Type B pancreatic cell (in vitro differentiated cells): ENCODE data around the gene PEX5L. TPM values are rescaled to one million over a fixed set of nuclear protein-coding genes. Genes with fewer than 3 reads are reported as not detected.

Experiments used
- DNase-seq: peaks from one replicate; pipeline ENCODE4 v3.0.0; 2021; ENCODE audit warnings: mixed read lengths; ENCODE audit not compliant: unreplicated experiment; ENCODE audit errors: extremely low spot score
- H3K27ac Mint-ChIP-seq: 2 replicates; pipeline ENCODE4 v1.8.0; 2021; ENCODE audit warnings: mild to moderate bottlenecking, mixed read lengths
- H3K27me3 Mint-ChIP-seq: 2 replicates; pipeline ENCODE4 v1.8.0; 2021; ENCODE audit warnings: mixed read lengths
- H3K36me3 Mint-ChIP-seq: 2 replicates; pipeline ENCODE4 v1.8.0; 2021; ENCODE audit warnings: mixed read lengths
- H3K4me1 Mint-ChIP-seq: one replicate; pipeline ENCODE4 v1.8.0; 2021; ENCODE audit warnings: mixed read lengths; ENCODE audit not compliant: unreplicated experiment
- H3K4me3 Mint-ChIP-seq: 2 replicates; pipeline ENCODE4 v1.8.0; 2021; ENCODE audit warnings: mild to moderate bottlenecking, mixed read lengths
- H3K9me3 Mint-ChIP-seq: 2 replicates; pipeline ENCODE4 v1.8.0; 2021; ENCODE audit warnings: mixed read lengths
- total RNA-seq: library from RNA; stranded (reverse); gene quantifications from 2 replicates; pipeline ENCODE4 v1.2.1, GENCODE V29; 2021; ENCODE audit warnings: low replicate concordance
- TF ChIP-seq, protein P1 (sequence below): fragments of 200-600 bp; sonication (generic); conservative IDR thresholded peaks from 2 replicates; pipeline ENCODE4 v1.5.0; 2021; ENCODE audit warnings: antibody characterized with exemption, mild to moderate bottlenecking

Gene PEX5L
- total RNA-seq, 1 donor from 2014 or later = 1.1 TPM

DNA sequence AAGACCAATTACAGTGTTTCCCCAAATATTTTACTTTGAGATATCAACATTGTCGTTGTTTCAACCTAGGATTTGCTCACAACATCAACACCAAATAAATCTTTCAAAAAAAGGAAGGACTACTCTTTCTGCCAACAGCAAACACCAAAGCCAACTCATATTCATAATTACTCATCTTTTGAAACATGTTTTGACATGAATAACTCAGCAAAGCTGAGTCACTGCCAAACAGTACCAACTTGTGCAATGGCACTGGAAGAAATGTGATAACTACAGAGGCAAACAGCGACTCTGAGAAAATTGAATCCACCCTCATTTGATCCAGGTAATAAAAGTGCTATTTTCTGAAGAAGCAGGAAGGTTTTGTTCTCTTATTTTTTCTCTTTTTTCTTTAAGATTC is 67.2 kb downstream of the PEX5L start:
- Mint-ChIP-seq H3K9me3 (no peaks in the 10 kb centered on the region), H3K27ac (no peak overlapping the region), H3K4me1 (no peaks in the 10 kb centered on the region), H3K27me3 (peaks cover 9% of the 10 kb centered on the region), H3K36me3 (no peaks in the 10 kb centered on the region), H3K4me3 (no peak overlapping the region)
- DNase-seq = no peak
- TF ChIP-seq, protein P1, sequence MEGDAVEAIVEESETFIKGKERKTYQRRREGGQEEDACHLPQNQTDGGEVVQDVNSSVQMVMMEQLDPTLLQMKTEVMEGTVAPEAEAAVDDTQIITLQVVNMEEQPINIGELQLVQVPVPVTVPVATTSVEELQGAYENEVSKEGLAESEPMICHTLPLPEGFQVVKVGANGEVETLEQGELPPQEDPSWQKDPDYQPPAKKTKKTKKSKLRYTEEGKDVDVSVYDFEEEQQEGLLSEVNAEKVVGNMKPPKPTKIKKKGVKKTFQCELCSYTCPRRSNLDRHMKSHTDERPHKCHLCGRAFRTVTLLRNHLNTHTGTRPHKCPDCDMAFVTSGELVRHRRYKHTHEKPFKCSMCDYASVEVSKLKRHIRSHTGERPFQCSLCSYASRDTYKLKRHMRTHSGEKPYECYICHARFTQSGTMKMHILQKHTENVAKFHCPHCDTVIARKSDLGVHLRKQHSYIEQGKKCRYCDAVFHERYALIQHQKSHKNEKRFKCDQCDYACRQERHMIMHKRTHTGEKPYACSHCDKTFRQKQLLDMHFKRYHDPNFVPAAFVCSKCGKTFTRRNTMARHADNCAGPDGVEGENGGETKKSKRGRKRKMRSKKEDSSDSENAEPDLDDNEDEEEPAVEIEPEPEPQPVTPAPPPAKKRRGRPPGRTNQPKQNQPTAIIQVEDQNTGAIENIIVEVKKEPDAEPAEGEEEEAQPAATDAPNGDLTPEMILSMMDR = no peak

- H3K4me1 Mint-ChIP-seq = no peaks in the 10 kb centered on the region
- no peak for DNase-seq
- TF ChIP-seq, protein P1 = no peak
- H3K36me3 Mint-ChIP-seq = no peaks in the 10 kb centered on the region
- peaks cover 11% of the 10 kb centered on the region for H3K27me3 Mint-ChIP-seq
- no peak overlapping the region for H3K4me3 Mint-ChIP-seq
- no peaks in the 10 kb centered on the region for H3K9me3 Mint-ChIP-seq
- H3K27ac Mint-ChIP-seq = no peak overlapping the region
Measured at GRCh38 chr3:179967622-179968021, 69.1 kb downstream of the PEX5L start.

DNA sequence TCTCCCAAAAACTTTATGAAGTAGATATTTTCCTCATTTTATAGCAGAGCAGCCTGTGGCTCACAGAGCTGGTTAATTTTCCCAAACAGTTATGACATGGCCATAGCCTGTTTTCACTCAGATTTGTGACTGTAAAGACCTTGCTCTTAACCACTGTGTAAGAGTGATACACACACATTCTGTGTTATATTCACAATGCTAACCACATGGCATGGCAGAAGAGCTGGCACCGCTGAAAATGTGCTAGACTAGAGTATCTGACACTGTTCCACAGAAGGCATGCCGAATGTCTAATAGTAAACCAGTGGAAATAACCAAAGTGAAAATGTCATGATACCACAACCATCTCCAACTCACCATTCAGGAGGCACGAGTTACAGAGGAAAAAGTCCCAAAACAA is 71.8 kb downstream of the PEX5L start:
- H3K27me3 Mint-ChIP-seq = peaks cover 14% of the 10 kb centered on the region
- TF ChIP-seq, protein P1 = no peak
- no peak overlapping the region for H3K4me3 Mint-ChIP-seq
- H3K9me3 Mint-ChIP-seq = no peaks in the 10 kb centered on the region
- no peaks in the 10 kb centered on the region for H3K4me1 Mint-ChIP-seq
- DNase-seq = no peak
- H3K36me3 Mint-ChIP-seq = no peaks in the 10 kb centered on the region
- no peak overlapping the region for H3K27ac Mint-ChIP-seq

GRCh38 chr3:179962629-179963387 is 73.9 kb downstream of the PEX5L start:
- peaks cover 9% of the 10 kb centered on the region for H3K27me3 Mint-ChIP-seq
- DNase-seq = no peak
- H3K27ac Mint-ChIP-seq = no peak overlapping the region
- H3K4me1 Mint-ChIP-seq = no peaks in the 10 kb centered on the region
- H3K36me3 Mint-ChIP-seq = no peaks in the 10 kb centered on the region
- no peak overlapping the region for H3K4me3 Mint-ChIP-seq
- H3K9me3 Mint-ChIP-seq = no peaks in the 10 kb centered on the region
- TF ChIP-seq, protein P1 = no peak

- no peak overlapping the region for H3K4me3 Mint-ChIP-seq
- no peak for DNase-seq
- H3K27me3 Mint-ChIP-seq = peaks cover 9% of the 10 kb centered on the region
- no peak overlapping the region for H3K27ac Mint-ChIP-seq
- no peaks in the 10 kb centered on the region for H3K9me3 Mint-ChIP-seq
- no peaks in the 10 kb centered on the region for H3K36me3 Mint-ChIP-seq
- no peaks in the 10 kb centered on the region for H3K4me1 Mint-ChIP-seq
- TF ChIP-seq, protein P1 = no peak
Measured at GRCh38 chr3:179961703-179962078, 75.0 kb downstream of the PEX5L start.
